HepG2 (cell line): ENCODE results near the gene GALP. TPM values are rescaled to one million over a fixed set of nuclear protein-coding genes. Genes with fewer than 3 reads are reported as not detected.

ENCODE experiments used
- ERF ChIP-seq: IDR thresholded peaks from 2 replicates; pipeline ENCODE4 v1.6.1; 2018; ENCODE audit warnings: missing biosample characterization, missing genetic modification reagents
- JUNB ChIP-seq: sonication (generic); formaldehyde crosslinking; IDR thresholded peaks from 2 replicates; pipeline ENCODE4 v1.8.0; 2022; ENCODE audit warnings: missing genetic modification reagents, mild to moderate bottlenecking, borderline replicate concordance
- KLF16 ChIP-seq, 2 experiments: sonication (generic) in 1 of 2; formaldehyde crosslinking in 1 of 2; IDR thresholded peaks; 2 replicates each; pipeline versions ENCODE4 v1.6.1 to v1.8.0; 2016 to 2023; ENCODE audit warnings: missing genetic modification reagents in 2 of 2, missing compliant biosample characterization in 1 of 2
- MAZ ChIP-seq, 2 experiments: sonication (generic) in 1 of 2; formaldehyde crosslinking in 1 of 2; IDR thresholded peaks; 2 replicates each; pipeline versions ENCODE4 v1.5.0 to v1.6.1; 2012 to 2020; ENCODE audit warnings: low read depth in 2 of 2, mild to moderate bottlenecking in 2 of 2, borderline replicate concordance in 1 of 2, improper control_type of control experiment in 1 of 2, low read length in 1 of 2, missing genetic modification reagents in 1 of 2, moderate library complexity in 1 of 2
- NFYC ChIP-seq: IDR thresholded peaks from 2 replicates; pipeline ENCODE4 v1.6.1; 2016; ENCODE audit warnings: missing genetic modification reagents, missing compliant biosample characterization
- ONECUT2 ChIP-seq: sonication (generic); formaldehyde crosslinking; IDR thresholded peaks from 2 replicates; pipeline ENCODE4 v1.4.0; 2020; ENCODE audit warnings: missing genetic modification reagents
- RAD51 ChIP-seq: fragments of 450-650 bp; IDR thresholded peaks from 2 replicates; pipeline ENCODE4 v1.6.1; 2016; ENCODE audit warnings: borderline replicate concordance
- ZNF878 ChIP-seq: sonication (generic); formaldehyde crosslinking; IDR thresholded peaks from 2 replicates; pipeline ENCODE4 v1.8.1; 2023; ENCODE audit warnings: mild to moderate bottlenecking, missing genetic modification reagents, moderate library complexity
- polyA plus RNA-seq, 8 experiments: library from polyadenylated mRNA; depleted of rRNA in 3 of 8; stranded (reverse) in 7 of 8; unstranded in 1 of 8; fragments of >200 nt; fragmentation: Illumina TruSeq in 4 of 8; extraction: Trizol in 4 of 8; gene quantifications; 2 replicates each; pipeline versions ENCODE4 v1.2.1 to v1.2.3, GENCODE V29; 2011 to 2016; ENCODE audit warnings: low read depth in 4 of 8, missing spikeins in 1 of 8, mixed read lengths in 1 of 8; ENCODE audit not compliant: insufficient read depth in 1 of 8
- total RNA-seq, 5 experiments: library from RNA; depleted of rRNA; stranded (reverse); fragments of >200 nt; fragmentation: Illumina TruSeq; extraction: Trizol; gene quantifications; 2 replicates each; pipeline ENCODE4 v1.2.3, GENCODE V29; 2016; ENCODE audit warnings: low read depth in 1 of 5
- TF ChIP-seq, protein P1 (sequence below): sonication (generic); formaldehyde crosslinking; IDR thresholded peaks from 2 replicates; pipeline ENCODE4 v1.4.0; 2020; ENCODE audit warnings: low read depth, mild to moderate bottlenecking, missing genetic modification reagents
- TF ChIP-seq, protein P2 (sequence below): sonication (generic); formaldehyde crosslinking; IDR thresholded peaks from 2 replicates; pipeline ENCODE4 v1.4.0; 2020; ENCODE audit warnings: mild to moderate bottlenecking, missing genetic modification reagents
- TF ChIP-seq, protein P3 (sequence below): sonication (generic); formaldehyde crosslinking; IDR thresholded peaks from 2 replicates; pipeline ENCODE4 v1.5.1; 2020; ENCODE audit warnings: missing genetic modification reagents, mild to moderate bottlenecking, borderline replicate concordance
- TF ChIP-seq, protein P4 (sequence below): sonication (generic); formaldehyde crosslinking; IDR thresholded peaks from 2 replicates; pipeline ENCODE4 v1.9.0; 2021; ENCODE audit warnings: missing genetic modification reagents, mild to moderate bottlenecking, borderline replicate concordance
- TF ChIP-seq, protein P5 (sequence below): sonication (generic); formaldehyde crosslinking; IDR thresholded peaks from 2 replicates; pipeline ENCODE4 v1.5.0; 2020; ENCODE audit warnings: mild to moderate bottlenecking, missing genetic modification reagents
- TF ChIP-seq, protein P6 (sequence below): sonication (generic); formaldehyde crosslinking; IDR thresholded peaks from 2 replicates; pipeline ENCODE4 v1.8.1; 2022; ENCODE audit warnings: mild to moderate bottlenecking, missing genetic modification reagents
- TF ChIP-seq, protein P7 (sequence below): IDR thresholded peaks from 2 replicates; pipeline ENCODE4 v1.6.1; 2016; ENCODE audit warnings: missing genetic modification reagents, missing compliant biosample characterization
- TF ChIP-seq, protein P8 (sequence below): sonication (generic); formaldehyde crosslinking; IDR thresholded peaks from 2 replicates; pipeline ENCODE4 v1.4.0; 2020; ENCODE audit warnings: missing genetic modification reagents, borderline replicate concordance

The GALP gene
- total and polyA plus RNA-seq, 2 of the 13 experiments (the other 11 are each of a cell fraction or from before 2014, with no cell fraction given) = not detected

DNA sequence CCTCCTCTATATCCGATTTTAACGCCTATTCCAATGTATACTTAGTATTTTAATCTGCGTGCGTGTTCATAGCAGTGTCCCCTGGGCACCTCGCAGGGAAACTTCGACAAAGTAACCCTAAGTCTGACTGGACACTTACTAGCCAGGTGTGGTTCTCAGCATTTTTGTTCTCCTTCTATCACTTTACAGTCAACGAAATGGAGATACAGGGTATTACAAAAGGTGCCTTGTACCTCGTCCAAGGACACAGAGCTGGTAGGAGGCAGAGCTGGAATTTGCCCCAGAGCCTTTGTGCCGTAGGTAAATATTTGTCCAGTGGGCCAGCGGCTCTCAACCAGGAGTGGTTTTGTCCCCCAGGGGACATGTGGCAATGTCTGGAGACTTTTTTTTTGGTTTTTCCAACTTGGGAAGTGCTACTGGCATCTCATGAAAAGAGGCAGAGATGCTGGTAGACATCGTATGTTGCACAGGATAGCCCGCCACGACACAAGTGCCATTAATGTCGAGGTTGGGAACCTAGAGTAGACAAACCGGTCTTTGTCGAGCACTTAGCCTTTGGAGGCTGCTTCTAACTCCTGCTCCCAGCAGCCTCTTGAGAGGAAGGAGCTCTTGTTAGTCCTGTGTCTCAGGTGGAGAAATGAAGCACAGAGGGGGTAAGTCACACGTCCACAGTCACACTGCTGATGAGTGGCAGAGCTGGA is 33.6 kb upstream of the GALP start (continued):
- TF ChIP-seq JUNB (CRISPR knock-in tag) = no peak
- no peak for TF ChIP-seq ONECUT2 (CRISPR knock-in tag)
- TF ChIP-seq, protein P1, sequence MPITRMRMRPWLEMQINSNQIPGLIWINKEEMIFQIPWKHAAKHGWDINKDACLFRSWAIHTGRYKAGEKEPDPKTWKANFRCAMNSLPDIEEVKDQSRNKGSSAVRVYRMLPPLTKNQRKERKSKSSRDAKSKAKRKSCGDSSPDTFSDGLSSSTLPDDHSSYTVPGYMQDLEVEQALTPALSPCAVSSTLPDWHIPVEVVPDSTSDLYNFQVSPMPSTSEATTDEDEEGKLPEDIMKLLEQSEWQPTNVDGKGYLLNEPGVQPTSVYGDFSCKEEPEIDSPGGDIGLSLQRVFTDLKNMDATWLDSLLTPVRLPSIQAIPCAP = no peak
- TF ChIP-seq, protein P2, sequence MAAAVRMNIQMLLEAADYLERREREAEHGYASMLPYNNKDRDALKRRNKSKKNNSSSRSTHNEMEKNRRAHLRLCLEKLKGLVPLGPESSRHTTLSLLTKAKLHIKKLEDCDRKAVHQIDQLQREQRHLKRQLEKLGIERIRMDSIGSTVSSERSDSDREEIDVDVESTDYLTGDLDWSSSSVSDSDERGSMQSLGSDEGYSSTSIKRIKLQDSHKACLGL (CRISPR knock-in tag) = peak; percentile 1; the same call in 1 of the 2 replicates
- TF ChIP-seq RAD51 = no peak
- TF ChIP-seq, protein P3, sequence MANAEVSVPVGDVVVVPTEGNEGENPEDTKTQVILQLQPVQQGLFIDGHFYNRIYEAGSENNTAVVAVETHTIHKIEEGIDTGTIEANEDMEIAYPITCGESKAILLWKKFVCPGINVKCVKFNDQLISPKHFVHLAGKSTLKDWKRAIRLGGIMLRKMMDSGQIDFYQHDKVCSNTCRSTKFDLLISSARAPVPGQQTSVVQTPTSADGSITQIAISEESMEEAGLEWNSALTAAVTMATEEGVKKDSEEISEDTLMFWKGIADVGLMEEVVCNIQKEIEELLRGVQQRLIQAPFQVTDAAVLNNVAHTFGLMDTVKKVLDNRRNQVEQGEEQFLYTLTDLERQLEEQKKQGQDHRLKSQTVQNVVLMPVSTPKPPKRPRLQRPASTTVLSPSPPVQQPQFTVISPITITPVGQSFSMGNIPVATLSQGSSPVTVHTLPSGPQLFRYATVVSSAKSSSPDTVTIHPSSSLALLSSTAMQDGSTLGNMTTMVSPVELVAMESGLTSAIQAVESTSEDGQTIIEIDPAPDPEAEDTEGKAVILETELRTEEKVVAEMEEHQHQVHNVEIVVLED (CRISPR knock-in tag) = peak; percentile 15; the same call in 1 of the 2 replicates
- TF ChIP-seq, protein P4, sequence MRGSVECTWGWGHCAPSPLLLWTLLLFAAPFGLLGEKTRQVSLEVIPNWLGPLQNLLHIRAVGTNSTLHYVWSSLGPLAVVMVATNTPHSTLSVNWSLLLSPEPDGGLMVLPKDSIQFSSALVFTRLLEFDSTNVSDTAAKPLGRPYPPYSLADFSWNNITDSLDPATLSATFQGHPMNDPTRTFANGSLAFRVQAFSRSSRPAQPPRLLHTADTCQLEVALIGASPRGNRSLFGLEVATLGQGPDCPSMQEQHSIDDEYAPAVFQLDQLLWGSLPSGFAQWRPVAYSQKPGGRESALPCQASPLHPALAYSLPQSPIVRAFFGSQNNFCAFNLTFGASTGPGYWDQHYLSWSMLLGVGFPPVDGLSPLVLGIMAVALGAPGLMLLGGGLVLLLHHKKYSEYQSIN (CRISPR knock-in tag) = no peak
- TF ChIP-seq, protein P5, sequence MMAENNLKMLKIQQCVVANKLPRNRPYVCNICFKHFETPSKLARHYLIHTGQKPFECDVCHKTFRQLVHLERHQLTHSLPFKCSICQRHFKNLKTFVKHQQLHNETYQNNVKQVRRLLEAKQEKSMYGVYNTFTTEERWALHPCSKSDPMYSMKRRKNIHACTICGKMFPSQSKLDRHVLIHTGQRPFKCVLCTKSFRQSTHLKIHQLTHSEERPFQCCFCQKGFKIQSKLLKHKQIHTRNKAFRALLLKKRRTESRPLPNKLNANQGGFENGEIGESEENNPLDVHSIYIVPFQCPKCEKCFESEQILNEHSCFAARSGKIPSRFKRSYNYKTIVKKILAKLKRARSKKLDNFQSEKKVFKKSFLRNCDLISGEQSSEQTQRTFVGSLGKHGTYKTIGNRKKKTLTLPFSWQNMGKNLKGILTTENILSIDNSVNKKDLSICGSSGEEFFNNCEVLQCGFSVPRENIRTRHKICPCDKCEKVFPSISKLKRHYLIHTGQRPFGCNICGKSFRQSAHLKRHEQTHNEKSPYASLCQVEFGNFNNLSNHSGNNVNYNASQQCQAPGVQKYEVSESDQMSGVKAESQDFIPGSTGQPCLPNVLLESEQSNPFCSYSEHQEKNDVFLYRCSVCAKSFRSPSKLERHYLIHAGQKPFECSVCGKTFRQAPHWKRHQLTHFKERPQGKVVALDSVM = 0 out of 2 replicates have a peak, but pooled peaks have one; percentile 41
- TF ChIP-seq, protein P6, sequence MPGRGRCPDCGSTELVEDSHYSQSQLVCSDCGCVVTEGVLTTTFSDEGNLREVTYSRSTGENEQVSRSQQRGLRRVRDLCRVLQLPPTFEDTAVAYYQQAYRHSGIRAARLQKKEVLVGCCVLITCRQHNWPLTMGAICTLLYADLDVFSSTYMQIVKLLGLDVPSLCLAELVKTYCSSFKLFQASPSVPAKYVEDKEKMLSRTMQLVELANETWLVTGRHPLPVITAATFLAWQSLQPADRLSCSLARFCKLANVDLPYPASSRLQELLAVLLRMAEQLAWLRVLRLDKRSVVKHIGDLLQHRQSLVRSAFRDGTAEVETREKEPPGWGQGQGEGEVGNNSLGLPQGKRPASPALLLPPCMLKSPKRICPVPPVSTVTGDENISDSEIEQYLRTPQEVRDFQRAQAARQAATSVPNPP = no peak
- TF ChIP-seq ZNF878 (CRISPR knock-in tag) = 0 out of 2 replicates have a peak, but pooled peaks have one; percentile 32
- TF ChIP-seq KLF16 (CRISPR knock-in tag; IDR thresholded peaks at IDR 0.05) = peak in 1 of 2 experiments; percentile 73; a peak in 1 of 4 replicates
- TF ChIP-seq NFYC (CRISPR knock-in tag) = no peak
- TF ChIP-seq MAZ (IDR thresholded peaks at IDR 0.05; ENCODE audit: borderline replicate concordance, low read depth, low read length) = 0 out of 2 replicates have a peak, but pooled peaks have one; percentile 79
- TF ChIP-seq MAZ (CRISPR knock-in tag; IDR thresholded peaks at IDR 0.05; ENCODE audit: low read depth) = no peak
- TF ChIP-seq, protein P7, sequence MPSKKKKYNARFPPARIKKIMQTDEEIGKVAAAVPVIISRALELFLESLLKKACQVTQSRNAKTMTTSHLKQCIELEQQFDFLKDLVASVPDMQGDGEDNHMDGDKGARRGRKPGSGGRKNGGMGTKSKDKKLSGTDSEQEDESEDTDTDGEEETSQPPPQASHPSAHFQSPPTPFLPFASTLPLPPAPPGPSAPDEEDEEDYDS (CRISPR knock-in tag) = peak; percentile 89
- TF ChIP-seq ERF (CRISPR knock-in tag) = peak; percentile 53; the same call in 1 of the 2 replicates
- TF ChIP-seq, protein P8, sequence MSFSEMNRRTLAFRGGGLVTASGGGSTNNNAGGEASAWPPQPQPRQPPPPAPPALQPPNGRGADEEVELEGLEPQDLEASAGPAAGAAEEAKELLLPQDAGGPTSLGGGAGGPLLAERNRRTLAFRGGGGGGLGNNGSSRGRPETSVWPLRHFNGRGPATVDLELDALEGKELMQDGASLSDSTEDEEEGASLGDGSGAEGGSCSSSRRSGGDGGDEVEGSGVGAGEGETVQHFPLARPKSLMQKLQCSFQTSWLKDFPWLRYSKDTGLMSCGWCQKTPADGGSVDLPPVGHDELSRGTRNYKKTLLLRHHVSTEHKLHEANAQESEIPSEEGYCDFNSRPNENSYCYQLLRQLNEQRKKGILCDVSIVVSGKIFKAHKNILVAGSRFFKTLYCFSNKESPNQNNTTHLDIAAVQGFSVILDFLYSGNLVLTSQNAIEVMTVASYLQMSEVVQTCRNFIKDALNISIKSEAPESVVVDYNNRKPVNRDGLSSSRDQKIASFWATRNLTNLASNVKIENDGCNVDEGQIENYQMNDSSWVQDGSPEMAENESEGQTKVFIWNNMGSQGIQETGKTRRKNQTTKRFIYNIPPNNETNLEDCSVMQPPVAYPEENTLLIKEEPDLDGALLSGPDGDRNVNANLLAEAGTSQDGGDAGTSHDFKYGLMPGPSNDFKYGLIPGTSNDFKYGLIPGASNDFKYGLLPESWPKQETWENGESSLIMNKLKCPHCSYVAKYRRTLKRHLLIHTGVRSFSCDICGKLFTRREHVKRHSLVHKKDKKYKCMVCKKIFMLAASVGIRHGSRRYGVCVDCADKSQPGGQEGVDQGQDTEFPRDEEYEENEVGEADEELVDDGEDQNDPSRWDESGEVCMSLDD (CRISPR knock-in tag) = no peak
